HG03378 (cell line): ENCODE data around the gene ABTB2.

ENCODE experiments used
- ATAC-seq: cut with Tn5 transposase; IDR thresholded peaks from one replicate; pipeline ENCODE4 v1.9.1; 2021; ENCODE audit warnings: mild to moderate bottlenecking, moderate library complexity; ENCODE audit not compliant: unreplicated experiment

Gene ABTB2

GRCh38 chr11:34178209-34178821, 179.5 kb downstream of the ABTB2 start:
- no peak for ATAC-seq

GRCh38 chr11:34176751-34177209, 181.0 kb downstream of the ABTB2 start:
- ATAC-seq, result no peak

GRCh38 chr11:34175284-34176019, 182.4 kb downstream of the ABTB2 start:
- peak; percentile 49 for ATAC-seq

- ATAC-seq, result peak; percentile 65
Measured at GRCh38 chr11:34174412-34175041, 183.3 kb downstream of the ABTB2 start.

- no peak for ATAC-seq
Measured at GRCh38 chr11:34173050-34173449, 184.8 kb downstream of the ABTB2 start.

- ATAC-seq, result no peak
Measured at GRCh38 chr11:34169686-34170085, 188.1 kb downstream of the ABTB2 start.

GRCh38 chr11:34168642-34169420, 189.0 kb downstream of the ABTB2 start:
- no peak for ATAC-seq

- ATAC-seq, result no peak
Measured at GRCh38 chr11:34167961-34168360, 189.8 kb downstream of the ABTB2 start.

- ATAC-seq, result no peak
Measured at GRCh38 chr11:34166806-34167740, 190.7 kb downstream of the ABTB2 start.

GRCh38 chr11:34165786-34166555, 191.8 kb downstream of the ABTB2 start:
- no peak for ATAC-seq

- ATAC-seq, result no peak
Measured at GRCh38 chr11:34165121-34165520, 192.7 kb downstream of the ABTB2 start.

GRCh38 chr11:34162856-34163255, 195.0 kb downstream of the ABTB2 start:
- ATAC-seq, result no peak

GRCh38 chr11:34162493-34162820, 195.4 kb downstream of the ABTB2 start:
- ATAC-seq, result no peak

- ATAC-seq, result no peak
Measured at GRCh38 chr11:34161812-34162492, 195.9 kb downstream of the ABTB2 start.

- no peak for ATAC-seq
Measured at GRCh38 chr11:34161361-34161760, 196.4 kb downstream of the ABTB2 start.

- no peak for ATAC-seq
Measured at GRCh38 chr11:34160791-34161190, 197.0 kb downstream of the ABTB2 start.

GRCh38 chr11:34160049-34160721, 197.6 kb downstream of the ABTB2 start:
- no peak for ATAC-seq

GRCh38 chr11:34158661-34159060, 199.1 kb downstream of the ABTB2 start:
- no peak for ATAC-seq
